Muscle layer of duodenum (tissue), 2 donors: ENCODE data around the gene PAPPA2.

Source experiments
- H3K27ac ChIP-seq: one replicate; pipeline ENCODE4 v1.7.0; 2013; ENCODE audit warnings: mild to moderate bottlenecking, low read length
- H3K27me3 ChIP-seq: one replicate; pipeline ENCODE4 v1.7.0; 2013; ENCODE audit warnings: low read depth, mild to moderate bottlenecking, control low read depth, low read length
- H3K36me3 ChIP-seq, 2 donors: one replicate each; pipeline ENCODE4 v1.7.0; 2013; ENCODE audit warnings: low read length in 2 of 2, control low read depth in 1 of 2, mild to moderate bottlenecking in 1 of 2; ENCODE audit not compliant: insufficient read depth in 2 of 2, control insufficient read depth in 1 of 2
- H3K4me1 ChIP-seq, 2 donors: one replicate each; pipeline ENCODE4 v1.7.0; 2013; ENCODE audit warnings: low read length in 2 of 2, mild to moderate bottlenecking in 2 of 2, control low read depth in 1 of 2, moderate library complexity in 1 of 2; ENCODE audit not compliant: insufficient read depth in 2 of 2, control insufficient read depth in 1 of 2
- H3K4me3 ChIP-seq, 2 donors: one replicate each; pipeline ENCODE4 v1.7.0; 2013; ENCODE audit warnings: low read length in 2 of 2, low read depth in 1 of 2, mild to moderate bottlenecking in 1 of 2
- H3K9me3 ChIP-seq, 2 donors: one replicate each; pipeline ENCODE4 v1.7.0; 2013; ENCODE audit warnings: low read length in 2 of 2, control low read depth in 1 of 2, mild to moderate bottlenecking in 1 of 2; ENCODE audit not compliant: control insufficient read depth in 1 of 2
- donor health status: healthy.

Gene PAPPA2

GRCh38 chr1:176876966-176877515 lies 414.1 kb downstream of the PAPPA2 start:
- H3K9me3 ChIP-seq: no peaks in the 10 kb centered on the region
- no peak overlapping the region for H3K27ac ChIP-seq
- no peaks in the 10 kb centered on the region for H3K27me3 ChIP-seq
- H3K4me1 ChIP-seq: no peaks in the 10 kb centered on the region
- no peaks in the 10 kb centered on the region for H3K36me3 ChIP-seq
- no peak overlapping the region for H3K4me3 ChIP-seq

GRCh38 chr1:176877557-176877956 lies 414.6 kb downstream of the PAPPA2 start:
- Histone ChIP-seq H3K4me3 (no peak overlapping the region), H3K9me3 (no peaks in the 10 kb centered on the region), H3K36me3 (no peaks in the 10 kb centered on the region), H3K27ac (no peak overlapping the region), H3K27me3 (no peaks in the 10 kb centered on the region), H3K4me1 (no peaks in the 10 kb centered on the region)

GRCh38 chr1:176878750-176879536 lies 416.0 kb downstream of the PAPPA2 start:
- Histone ChIP-seq H3K27ac (no peak overlapping the region), H3K4me1 (no peaks in the 10 kb centered on the region), H3K9me3 (no peaks in the 10 kb centered on the region), H3K4me3 (no peak overlapping the region), H3K36me3 (no peaks in the 10 kb centered on the region), H3K27me3 (no peaks in the 10 kb centered on the region)

GRCh38 chr1:176879784-176880620 lies 417.0 kb downstream of the PAPPA2 start:
- Histone ChIP-seq H3K9me3 (no peaks in the 10 kb centered on the region), H3K36me3 (no peaks in the 10 kb centered on the region), H3K27ac (no peak overlapping the region), H3K4me1 (no peaks in the 10 kb centered on the region), H3K27me3 (no peaks in the 10 kb centered on the region), H3K4me3 (no peak overlapping the region)

- Histone ChIP-seq H3K4me1 (no peaks in the 10 kb centered on the region), H3K27me3 (no peaks in the 10 kb centered on the region), H3K4me3 (no peak overlapping the region), H3K27ac (no peak overlapping the region), H3K9me3 (no peaks in the 10 kb centered on the region), H3K36me3 (no peaks in the 10 kb centered on the region)
Measured at GRCh38 chr1:176880955-176881595, 418.1 kb downstream of the PAPPA2 start.

- Histone ChIP-seq H3K9me3 (no peaks in the 10 kb centered on the region), H3K27me3 (no peaks in the 10 kb centered on the region), H3K36me3 (no peaks in the 10 kb centered on the region), H3K4me1 (no peaks in the 10 kb centered on the region), H3K4me3 (no peak overlapping the region), H3K27ac (no peak overlapping the region)
Measured at GRCh38 chr1:176884286-176884685, 421.3 kb downstream of the PAPPA2 start.

- no peaks in the 10 kb centered on the region for H3K36me3 ChIP-seq
- no peaks in the 10 kb centered on the region for H3K27me3 ChIP-seq
- no peaks in the 10 kb centered on the region for H3K9me3 ChIP-seq
- no peak overlapping the region for H3K27ac ChIP-seq
- no peak overlapping the region for H3K4me3 ChIP-seq
- H3K4me1 ChIP-seq: no peaks in the 10 kb centered on the region
Measured at GRCh38 chr1:176884911-176885310, 421.9 kb downstream of the PAPPA2 start.

GRCh38 chr1:176885341-176885740 lies 422.4 kb downstream of the PAPPA2 start:
- Histone ChIP-seq H3K36me3 (no peaks in the 10 kb centered on the region), H3K27me3 (no peaks in the 10 kb centered on the region), H3K4me3 (no peak overlapping the region), H3K27ac (no peak overlapping the region), H3K4me1 (no peaks in the 10 kb centered on the region), H3K9me3 (no peaks in the 10 kb centered on the region)

GRCh38 chr1:176885751-176886150 lies 422.8 kb downstream of the PAPPA2 start:
- Histone ChIP-seq H3K9me3 (no peaks in the 10 kb centered on the region), H3K27me3 (no peaks in the 10 kb centered on the region), H3K4me1 (no peaks in the 10 kb centered on the region), H3K4me3 (no peak overlapping the region), H3K27ac (no peak overlapping the region), H3K36me3 (no peaks in the 10 kb centered on the region)

- H3K4me1 ChIP-seq: no peaks in the 10 kb centered on the region
- H3K27ac ChIP-seq: no peak overlapping the region
- no peaks in the 10 kb centered on the region for H3K27me3 ChIP-seq
- H3K4me3 ChIP-seq: no peak overlapping the region
- H3K9me3 ChIP-seq: no peaks in the 10 kb centered on the region
- no peaks in the 10 kb centered on the region for H3K36me3 ChIP-seq
Measured at GRCh38 chr1:176888471-176889032, 425.6 kb downstream of the PAPPA2 start.
